Activated T-helper 1 cell treated with Interleukin-2 at 50 U/mL for 16 hours (primary cell): Measurements from ENCODE around the gene CATSPER1.
"Not testable (repeated sequence)": the region's sequence is repeated elsewhere in the genome, so short reads cannot be mapped to it uniquely, and the experiment has no call there.

ENCODE experiments used
- DNase-seq: peaks from one replicate; pipeline ENCODE4 v3.0.0-alpha.2; 2020; ENCODE audit warnings: low read depth

CATSPER1 gene

GRCh38 chr11:66051766-66052663, 25.7 kb upstream of the CATSPER1 start, which contains the start of gene SF3B2:
Gene SF3B2 (plus strand): TSS chr11:66052364. CDS start chr11:66052385, 21 bp downstream.
- DNase-seq = peak; percentile 97

GRCh38 chr11:66051371-66051765, 25.1 kb upstream of the CATSPER1 start:
- no peak for DNase-seq

GRCh38 chr11:66050581-66051231, 24.4 kb upstream of the CATSPER1 start:
- DNase-seq = no peak

GRCh38 chr11:66048547-66049323, 22.5 kb upstream of the CATSPER1 start, which contains the start of gene GAL3ST3:
Gene GAL3ST3 (minus strand): TSS chr11:66049161. CDS start chr11:66045415, 3,746 bp downstream.
- no peak for DNase-seq

GRCh38 chr11:66047541-66048365, 21.5 kb upstream of the CATSPER1 start:
- no peak for DNase-seq

GRCh38 chr11:66046901-66047300, 20.6 kb upstream of the CATSPER1 start:
- no peak for DNase-seq

- peak; percentile 74 for DNase-seq
These were observed 18.9 kb upstream of the CATSPER1 start for GRCh38 chr11:66045177-66045639.

GRCh38 chr11:66044757-66045156, 18.5 kb upstream of the CATSPER1 start:
- no peak for DNase-seq

GRCh38 chr11:66042996-66043906, 17.0 kb upstream of the CATSPER1 start:
- DNase-seq = no peak

- DNase-seq = no peak
These were observed 16.1 kb upstream of the CATSPER1 start for GRCh38 chr11:66042227-66042995.

GRCh38 chr11:66039765-66040164, 13.5 kb upstream of the CATSPER1 start:
- no peak for DNase-seq

- no peak for DNase-seq
These were observed 11.0 kb upstream of the CATSPER1 start for GRCh38 chr11:66037327-66037726.

- DNase-seq = no peak
These were observed 10.0 kb upstream of the CATSPER1 start for GRCh38 chr11:66036334-66036710.

- DNase-seq = no peak
These were observed 9.5 kb upstream of the CATSPER1 start for GRCh38 chr11:66035653-66036333.

- DNase-seq = no peak
These were observed 6.9 kb upstream of the CATSPER1 start for GRCh38 chr11:66032957-66033735.

GRCh38 chr11:66023186-66023440, 3.2 kb downstream of the CATSPER1 start:
- not testable (repeated sequence) for DNase-seq

GRCh38 chr11:66022401-66023185, 3.7 kb downstream of the CATSPER1 start:
- peak; percentile 62 for DNase-seq
